Left ventricle myocardium inferior (tissue), 1 donor: ENCODE results near the gene TNMD. TPM values are rescaled to one million over a fixed set of nuclear protein-coding genes. Genes with fewer than 3 reads are reported as not detected.

ENCODE experiments used
- total RNA-seq: library from RNA; stranded (reverse); fragmentation: NEBNext Ultra II Directional; extraction: Animal tissue kit (Norgen Biotek cat#: 25700); gene quantifications from one replicate; pipeline ENCODE4 v1.2.1, GENCODE V29; 2021
- donor health status: DM: no; HTN: yes; CAD: no; lungs with severe emphysema.

The TNMD gene
- total RNA-seq, 1 donor from 2014 or later, result 0.22 TPM

Other genes with a start within 250 kb of the TNMD start
- gene PCDH19, start 174.7 kb upstream of the TNMD start, total RNA-seq, result 0.38 TPM
- 4.6 TPM for gene TSPAN6, start 51.9 kb downstream of the TNMD start, total RNA-seq
- 7.5 TPM for gene SRPX2, start 59.3 kb downstream of the TNMD start, total RNA-seq
- gene SYTL4, start 147.2 kb downstream of the TNMD start, total RNA-seq, result 2.1 TPM
- 6.8 TPM for gene CSTF2, start 235.5 kb downstream of the TNMD start, total RNA-seq